ENCODE measurements around the gene PACRG.

PACRG gene

GRCh38 chr6:163001330-163001729, 273.6 kb downstream of the PACRG start:
- Histone ChIP-seq H3K36me3 (ENCODE audit: control insufficient read depth, insufficient read depth, low read length) (no peaks in the 10 kb centered on the region), H4K5ac (ENCODE audit: low read length) (no peak overlapping the region), H3K23ac (ENCODE audit: low read length) (no peak overlapping the region), H3K27me3 (ENCODE audit: insufficient read depth, low read length, poor library complexity) (no peaks in the 10 kb centered on the region), H4K8ac (ENCODE audit: low read depth, low read length) (no peak overlapping the region), H3K56ac (ENCODE audit: low read length) (no peak overlapping the region), H2AK5ac (ENCODE audit: low read length) (no peak overlapping the region), H2BK15ac (replicated peaks; ENCODE audit: low read depth) (no peak overlapping the region), H3K18ac (ENCODE audit: low read length) (no peak overlapping the region), H3K9ac (ENCODE audit: low read length) (no peak overlapping the region), H2BK5ac (ENCODE audit: low read length) (no peak overlapping the region), H3K4ac (ENCODE audit: low read depth, low read length) (no peak overlapping the region), H3K4me2 (ENCODE audit: low read length) (no peak overlapping the region), H3K27ac (ENCODE audit: low read depth, low read length) (no peak overlapping the region), H3K4me1 (ENCODE audit: control insufficient read depth, low read depth, low read length) (no peaks in the 10 kb centered on the region), H3K79me1 (ENCODE audit: low read length) (no peaks in the 10 kb centered on the region), H3K4me3 (ENCODE audit: low read length) (no peak overlapping the region), H3K79me2 (ENCODE audit: control insufficient read depth, insufficient read depth, low read length) (no peaks in the 10 kb centered on the region), H2BK120ac (ENCODE audit: low read depth, low read length) (no peak overlapping the region)
- no CpG with 5 or more reads among the region's 3 CpGs for WGBS (ENCODE audit: extremely low coverage, insufficient coverage, low lambda C conversion rate)
- DNase-seq: no peak

- no peak overlapping the region for H3K9ac ChIP-seq (ENCODE audit: low read length)
- H3K56ac ChIP-seq (ENCODE audit: low read length): peak overlapping the region; percentile 34
- DNase-seq: peak; percentile 3
- H2BK5ac ChIP-seq (ENCODE audit: low read length): no peak overlapping the region
- H3K4ac ChIP-seq (ENCODE audit: low read depth, low read length): no peak overlapping the region
- H2AK5ac ChIP-seq (ENCODE audit: low read length): no peak overlapping the region
- H4K5ac ChIP-seq (ENCODE audit: low read length): no peak overlapping the region
- no peaks in the 10 kb centered on the region for H3K79me2 ChIP-seq (ENCODE audit: control insufficient read depth, insufficient read depth, low read length)
- H3K4me3 ChIP-seq (ENCODE audit: low read length): no peak overlapping the region
- no peaks in the 10 kb centered on the region for H3K4me1 ChIP-seq (ENCODE audit: control insufficient read depth, low read depth, low read length)
- H3K4me2 ChIP-seq (ENCODE audit: low read length): no peak overlapping the region
- no peak overlapping the region for H3K23ac ChIP-seq (ENCODE audit: low read length)
- H3K27me3 ChIP-seq (ENCODE audit: insufficient read depth, low read length, poor library complexity): no peaks in the 10 kb centered on the region
- H3K79me1 ChIP-seq (ENCODE audit: low read length): no peaks in the 10 kb centered on the region
- H3K18ac ChIP-seq (ENCODE audit: low read length): no peak overlapping the region
- H4K8ac ChIP-seq (ENCODE audit: low read depth, low read length): no peak overlapping the region
- H2BK120ac ChIP-seq (ENCODE audit: low read depth, low read length): no peak overlapping the region
- H2BK15ac ChIP-seq (replicated peaks; ENCODE audit: low read depth): no peak overlapping the region
- no peak overlapping the region for H3K27ac ChIP-seq (ENCODE audit: low read depth, low read length)
- no peaks in the 10 kb centered on the region for H3K36me3 ChIP-seq (ENCODE audit: control insufficient read depth, insufficient read depth, low read length)
- WGBS (ENCODE audit: extremely low coverage, insufficient coverage, low lambda C conversion rate): no CpG with 5 or more reads among the region's 6 CpGs
Measured at GRCh38 chr6:163008186-163008585, 280.4 kb downstream of the PACRG start.

GRCh38 chr6:163008626-163009025, 280.9 kb downstream of the PACRG start:
- Histone ChIP-seq H3K9ac (ENCODE audit: low read length) (no peak overlapping the region), H2BK5ac (ENCODE audit: low read length) (no peak overlapping the region), H3K36me3 (ENCODE audit: control insufficient read depth, insufficient read depth, low read length) (no peaks in the 10 kb centered on the region), H3K4me3 (ENCODE audit: low read length) (no peak overlapping the region), H3K56ac (ENCODE audit: low read length) (no peak overlapping the region), H3K18ac (ENCODE audit: low read length) (no peak overlapping the region), H3K27me3 (ENCODE audit: insufficient read depth, low read length, poor library complexity) (no peaks in the 10 kb centered on the region), H4K8ac (ENCODE audit: low read depth, low read length) (no peak overlapping the region), H3K27ac (ENCODE audit: low read depth, low read length) (no peak overlapping the region), H3K79me1 (ENCODE audit: low read length) (no peaks in the 10 kb centered on the region), H3K4me2 (ENCODE audit: low read length) (no peak overlapping the region), H2AK5ac (ENCODE audit: low read length) (no peak overlapping the region), H2BK15ac (replicated peaks; ENCODE audit: low read depth) (no peak overlapping the region), H4K5ac (ENCODE audit: low read length) (no peak overlapping the region), H3K23ac (ENCODE audit: low read length) (no peak overlapping the region), H3K79me2 (ENCODE audit: control insufficient read depth, insufficient read depth, low read length) (no peaks in the 10 kb centered on the region), H2BK120ac (ENCODE audit: low read depth, low read length) (no peak overlapping the region), H3K4me1 (ENCODE audit: control insufficient read depth, low read depth, low read length) (no peaks in the 10 kb centered on the region), H3K4ac (ENCODE audit: low read depth, low read length) (no peak overlapping the region)
- DNase-seq: peak; percentile 70
- no CpG with 5 or more reads among the region's 5 CpGs for WGBS (ENCODE audit: extremely low coverage, insufficient coverage, low lambda C conversion rate)

- Histone ChIP-seq H2BK120ac (ENCODE audit: low read depth, low read length) (no peak overlapping the region), H4K8ac (ENCODE audit: low read depth, low read length) (no peak overlapping the region), H2BK15ac (replicated peaks; ENCODE audit: low read depth) (no peak overlapping the region), H3K4me1 (ENCODE audit: control insufficient read depth, low read depth, low read length) (no peaks in the 10 kb centered on the region), H3K79me1 (ENCODE audit: low read length) (no peaks in the 10 kb centered on the region), H3K4ac (ENCODE audit: low read depth, low read length) (no peak overlapping the region), H3K27ac (ENCODE audit: low read depth, low read length) (no peak overlapping the region), H3K79me2 (ENCODE audit: control insufficient read depth, insufficient read depth, low read length) (no peaks in the 10 kb centered on the region), H2BK5ac (ENCODE audit: low read length) (no peak overlapping the region), H3K23ac (ENCODE audit: low read length) (no peak overlapping the region), H3K4me2 (ENCODE audit: low read length) (no peak overlapping the region), H3K4me3 (ENCODE audit: low read length) (no peak overlapping the region), H3K9ac (ENCODE audit: low read length) (no peak overlapping the region), H2AK5ac (ENCODE audit: low read length) (no peak overlapping the region), H4K5ac (ENCODE audit: low read length) (no peak overlapping the region), H3K56ac (ENCODE audit: low read length) (no peak overlapping the region), H3K36me3 (ENCODE audit: control insufficient read depth, insufficient read depth, low read length) (no peaks in the 10 kb centered on the region), H3K27me3 (ENCODE audit: insufficient read depth, low read length, poor library complexity) (no peaks in the 10 kb centered on the region), H3K18ac (ENCODE audit: low read length) (no peak overlapping the region)
- no CpG with 5 or more reads among the region's 5 CpGs for WGBS (ENCODE audit: extremely low coverage, insufficient coverage, low lambda C conversion rate)
- no peak for DNase-seq
Measured at GRCh38 chr6:163010145-163010544, 282.4 kb downstream of the PACRG start.

GRCh38 chr6:163014736-163015135, 287.0 kb downstream of the PACRG start:
- Histone ChIP-seq H3K79me2 (ENCODE audit: control insufficient read depth, insufficient read depth, low read length) (no peaks in the 10 kb centered on the region), H4K8ac (ENCODE audit: low read depth, low read length) (no peak overlapping the region), H2BK5ac (ENCODE audit: low read length) (no peak overlapping the region), H3K4me2 (ENCODE audit: low read length) (no peak overlapping the region), H2AK5ac (ENCODE audit: low read length) (no peak overlapping the region), H2BK15ac (replicated peaks; ENCODE audit: low read depth) (no peak overlapping the region), H3K9ac (ENCODE audit: low read length) (no peak overlapping the region), H3K27ac (ENCODE audit: low read depth, low read length) (no peak overlapping the region), H3K27me3 (ENCODE audit: insufficient read depth, low read length, poor library complexity) (no peaks in the 10 kb centered on the region), H3K4me3 (ENCODE audit: low read length) (no peak overlapping the region), H3K23ac (ENCODE audit: low read length) (no peak overlapping the region), H3K56ac (ENCODE audit: low read length) (no peak overlapping the region), H3K79me1 (ENCODE audit: low read length) (no peaks in the 10 kb centered on the region), H3K36me3 (ENCODE audit: control insufficient read depth, insufficient read depth, low read length) (no peaks in the 10 kb centered on the region), H2BK120ac (ENCODE audit: low read depth, low read length) (no peak overlapping the region), H3K4ac (ENCODE audit: low read depth, low read length) (no peak overlapping the region), H3K4me1 (ENCODE audit: control insufficient read depth, low read depth, low read length) (no peaks in the 10 kb centered on the region), H4K5ac (ENCODE audit: low read length) (no peak overlapping the region), H3K18ac (ENCODE audit: low read length) (no peak overlapping the region)
- no CpG with 5 or more reads among the region's 1 CpG for WGBS (ENCODE audit: extremely low coverage, insufficient coverage, low lambda C conversion rate)
- no peak for DNase-seq

- no peak overlapping the region for H3K4me3 ChIP-seq (ENCODE audit: low read length)
- H3K9ac ChIP-seq (ENCODE audit: low read length): no peak overlapping the region
- no peak overlapping the region for H4K5ac ChIP-seq (ENCODE audit: low read length)
- H3K36me3 ChIP-seq (ENCODE audit: control insufficient read depth, insufficient read depth, low read length): no peaks in the 10 kb centered on the region
- H2AK5ac ChIP-seq (ENCODE audit: low read length): no peak overlapping the region
- no peak overlapping the region for H2BK120ac ChIP-seq (ENCODE audit: low read depth, low read length)
- H3K27ac ChIP-seq (ENCODE audit: low read depth, low read length): no peak overlapping the region
- no peaks in the 10 kb centered on the region for H3K79me1 ChIP-seq (ENCODE audit: low read length)
- DNase-seq: no peak
- no peaks in the 10 kb centered on the region for H3K79me2 ChIP-seq (ENCODE audit: control insufficient read depth, insufficient read depth, low read length)
- no peaks in the 10 kb centered on the region for H3K27me3 ChIP-seq (ENCODE audit: insufficient read depth, low read length, poor library complexity)
- H3K23ac ChIP-seq (ENCODE audit: low read length): no peak overlapping the region
- H3K56ac ChIP-seq (ENCODE audit: low read length): no peak overlapping the region
- H2BK5ac ChIP-seq (ENCODE audit: low read length): no peak overlapping the region
- no peak overlapping the region for H3K4me2 ChIP-seq (ENCODE audit: low read length)
- H3K4me1 ChIP-seq (ENCODE audit: control insufficient read depth, low read depth, low read length): no peaks in the 10 kb centered on the region
- no peak overlapping the region for H2BK15ac ChIP-seq (replicated peaks; ENCODE audit: low read depth)
- H3K4ac ChIP-seq (ENCODE audit: low read depth, low read length): no peak overlapping the region
- no CpG with 5 or more reads among the region's 1 CpG for WGBS (ENCODE audit: extremely low coverage, insufficient coverage, low lambda C conversion rate)
- H4K8ac ChIP-seq (ENCODE audit: low read depth, low read length): no peak overlapping the region
- H3K18ac ChIP-seq (ENCODE audit: low read length): no peak overlapping the region
Measured at GRCh38 chr6:163017801-163018200, 290.0 kb downstream of the PACRG start.

Data from mesendoderm (in vitro differentiated cells).